BE2C (cell line): ENCODE data around the gene NRXN3.

Experiments
- DNase-seq: peaks from one replicate; pipeline ENCODE4 v3.0.0-alpha.2; 2020
- H3K27me3 ChIP-seq: fragments of 250-450 bp; sonication (Bioruptor Pico); 2 replicates; pipeline ENCODE4 v1.5.1; 2020; ENCODE audit warnings: mild to moderate bottlenecking
- H3K36me3 ChIP-seq: fragments of 250-450 bp; sonication (Bioruptor Pico); 2 replicates; pipeline ENCODE4 v1.5.1; 2020; ENCODE audit warnings: mild to moderate bottlenecking
- H3K4me1 ChIP-seq: fragments of 250-450 bp; sonication (Bioruptor Pico); 2 replicates; pipeline ENCODE4 v1.5.1; 2020
- H3K4me3 ChIP-seq: 2 replicates; pipeline ENCODE4 v1.5.1; 2011; ENCODE audit warnings: low read depth, low read length
- H3K9me3 ChIP-seq: fragments of 250-450 bp; sonication (Bioruptor Pico); 2 replicates; pipeline ENCODE4 v1.5.1; 2020
- CTCF ChIP-seq: IDR thresholded peaks from 2 replicates; pipeline ENCODE4 v1.5.1; 2012; ENCODE audit warnings: mild to moderate bottlenecking, low read depth, low read length

NRXN3 gene

GRCh38 chr14:78614593-78614992, 444.4 kb downstream of the NRXN3 start:
- Histone ChIP-seq H3K27me3 (no peaks in the 10 kb centered on the region), H3K36me3 (no peaks in the 10 kb centered on the region), H3K4me1 (no peaks in the 10 kb centered on the region), H3K4me3 (no peak overlapping the region), H3K9me3 (no peaks in the 10 kb centered on the region)
- DNase-seq, result no peak
- TF ChIP-seq CTCF, result no peak

GRCh38 chr14:78617735-78618134, 447.6 kb downstream of the NRXN3 start:
- no peaks in the 10 kb centered on the region for H3K27me3 ChIP-seq
- DNase-seq, result no peak
- no peaks in the 10 kb centered on the region for H3K4me1 ChIP-seq
- no peak for TF ChIP-seq CTCF
- H3K36me3 ChIP-seq, result no peaks in the 10 kb centered on the region
- H3K9me3 ChIP-seq, result no peaks in the 10 kb centered on the region
- H3K4me3 ChIP-seq, result no peak overlapping the region

- no peak for TF ChIP-seq CTCF
- no peaks in the 10 kb centered on the region for H3K4me1 ChIP-seq
- H3K4me3 ChIP-seq, result no peak overlapping the region
- DNase-seq, result no peak
- H3K9me3 ChIP-seq, result no peaks in the 10 kb centered on the region
- no peaks in the 10 kb centered on the region for H3K27me3 ChIP-seq
- H3K36me3 ChIP-seq, result no peaks in the 10 kb centered on the region
Measured at GRCh38 chr14:78618368-78618767, 448.2 kb downstream of the NRXN3 start.

GRCh38 chr14:78627114-78627513, 456.9 kb downstream of the NRXN3 start:
- no peaks in the 10 kb centered on the region for H3K27me3 ChIP-seq
- no peaks in the 10 kb centered on the region for H3K36me3 ChIP-seq
- H3K4me1 ChIP-seq, result no peaks in the 10 kb centered on the region
- DNase-seq, result no peak
- no peak for TF ChIP-seq CTCF
- H3K9me3 ChIP-seq, result no peaks in the 10 kb centered on the region
- H3K4me3 ChIP-seq, result no peak overlapping the region

- TF ChIP-seq CTCF, result no peak
- no peak for DNase-seq
- H3K27me3 ChIP-seq, result no peaks in the 10 kb centered on the region
- H3K4me3 ChIP-seq, result no peak overlapping the region
- H3K36me3 ChIP-seq, result no peaks in the 10 kb centered on the region
- H3K4me1 ChIP-seq, result no peaks in the 10 kb centered on the region
- H3K9me3 ChIP-seq, result no peaks in the 10 kb centered on the region
Measured at GRCh38 chr14:78631551-78631950, 461.4 kb downstream of the NRXN3 start.

- TF ChIP-seq CTCF, result no peak
- Histone ChIP-seq H3K4me1 (no peaks in the 10 kb centered on the region), H3K27me3 (no peaks in the 10 kb centered on the region), H3K4me3 (no peak overlapping the region), H3K36me3 (no peaks in the 10 kb centered on the region), H3K9me3 (no peaks in the 10 kb centered on the region)
- DNase-seq, result no peak
Measured at GRCh38 chr14:78633752-78634151, 463.6 kb downstream of the NRXN3 start.
